ENCODE results near the gene HPSE2.

The HPSE2 gene

DNA sequence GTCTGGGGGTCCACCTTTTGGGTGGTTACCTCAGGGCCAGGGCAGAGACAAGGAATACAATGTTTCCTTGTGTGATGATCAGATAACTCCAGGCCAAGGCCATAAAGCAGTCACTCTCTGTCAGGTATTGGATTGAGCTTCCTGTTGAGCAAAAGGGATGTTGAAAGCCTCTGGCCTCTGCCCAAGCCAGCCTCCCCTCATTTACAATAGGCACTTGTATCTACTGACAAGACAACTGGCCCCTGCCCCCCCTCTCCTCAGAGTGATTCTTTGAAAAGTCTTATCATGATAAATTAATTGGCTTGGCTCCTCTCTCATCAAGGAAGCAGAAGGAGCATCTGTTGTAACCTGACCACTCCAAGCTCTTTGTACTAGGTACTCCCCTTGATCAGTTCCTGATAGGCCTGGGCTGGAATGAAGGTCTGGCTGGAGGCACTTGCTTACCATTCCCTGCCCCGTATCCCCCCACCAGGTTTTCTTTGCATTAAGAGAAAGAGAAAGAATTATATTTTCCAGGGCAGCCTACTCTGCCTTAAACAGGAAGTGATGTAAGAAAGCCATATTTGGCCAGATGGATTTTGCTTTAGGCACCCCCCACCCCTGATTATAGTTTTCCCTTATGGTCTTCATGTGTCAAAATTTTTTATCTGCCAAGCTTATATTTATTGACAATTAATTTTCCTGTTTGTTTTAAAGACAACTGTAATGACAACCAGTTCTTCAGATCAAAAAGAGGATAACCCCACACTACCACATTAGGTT is 746.8 kb downstream of the HPSE2 start:
- DNase-seq (ENCODE audit: insufficient read length, low spot score) (no peak), FAIRE-seq (no peak)

DNA sequence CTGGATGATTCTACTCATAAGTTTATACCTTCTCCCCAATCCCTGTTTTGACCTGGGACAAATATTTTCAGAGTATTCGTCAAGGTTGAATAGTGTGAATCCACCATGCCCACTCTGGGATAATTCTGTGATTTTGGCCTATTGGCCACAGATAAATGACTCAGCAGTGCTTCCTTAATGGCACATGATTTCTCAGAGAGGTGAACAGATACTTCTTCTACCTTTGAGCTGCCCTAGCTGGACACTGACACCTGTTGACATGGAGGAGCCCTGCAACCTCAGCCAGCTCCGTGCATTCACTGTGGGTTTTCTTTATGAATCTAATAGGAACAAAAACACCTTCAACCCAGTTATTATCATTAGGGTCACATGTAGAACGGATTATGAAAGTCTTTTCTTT is 748.0 kb downstream of the HPSE2 start:
- DNase-seq (ENCODE audit: insufficient read length, low spot score) (no peak), FAIRE-seq (no peak)
- no peak for TF ChIP-seq PAX5 (IDR thresholded peaks at IDR 0.05; ENCODE audit: insufficient read depth, low read length, severe bottlenecking)
- no peak for TF ChIP-seq TAF1 (IDR thresholded peaks at IDR 0.05; ENCODE audit: low read depth, low read length)
- TF ChIP-seq POLR2AphosphoS5 (IDR thresholded peaks at IDR 0.05; ENCODE audit: low read depth, low read length), result no peak
- no peak for TF ChIP-seq SPI1 (IDR thresholded peaks at IDR 0.05; ENCODE audit: low read depth, low read length)

More for the DNA sequence above, 746.8 kb downstream of the HPSE2 start:
- no peak for TF ChIP-seq POLR2A (IDR thresholded peaks at IDR 0.05; ENCODE audit: low read depth, low read length)
- no peak for TF ChIP-seq POU2F2 (IDR thresholded peaks at IDR 0.05; ENCODE audit: low read depth, low read length)

DNA sequence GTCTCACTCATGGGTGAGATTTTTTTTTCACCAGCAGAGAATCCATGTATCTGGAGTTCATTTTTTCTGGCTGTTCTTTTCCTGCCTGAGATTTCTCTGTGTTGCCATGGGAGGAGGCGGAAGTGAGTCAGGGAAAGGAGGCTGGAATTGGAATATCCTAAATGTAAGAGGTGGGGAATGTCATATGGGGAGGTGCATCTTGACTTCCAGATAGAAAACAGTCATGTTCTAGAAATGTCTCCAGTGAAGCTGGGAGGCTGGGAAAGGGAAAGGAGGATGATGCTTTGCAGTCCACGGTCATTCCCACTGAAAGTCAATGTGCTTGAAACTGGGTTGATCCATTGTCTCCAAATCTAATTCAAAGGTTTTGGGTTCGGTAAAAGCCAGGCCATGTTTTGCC is 749.2 kb downstream of the HPSE2 start:
- FAIRE-seq (no peak), DNase-seq (ENCODE audit: insufficient read length, low spot score) (no peak)
- no peak for TF ChIP-seq PAX5 (IDR thresholded peaks at IDR 0.05; ENCODE audit: insufficient read depth, low read length, severe bottlenecking)
- no peak for TF ChIP-seq POLR2A (IDR thresholded peaks at IDR 0.05; ENCODE audit: low read depth, low read length)
- TF ChIP-seq POLR2AphosphoS5 (IDR thresholded peaks at IDR 0.05; ENCODE audit: low read depth, low read length), result no peak
- no peak for TF ChIP-seq POU2F2 (IDR thresholded peaks at IDR 0.05; ENCODE audit: low read depth, low read length)
- no peak for TF ChIP-seq SPI1 (IDR thresholded peaks at IDR 0.05; ENCODE audit: low read depth, low read length)
- TF ChIP-seq TAF1 (IDR thresholded peaks at IDR 0.05; ENCODE audit: low read depth, low read length), result no peak

DNA sequence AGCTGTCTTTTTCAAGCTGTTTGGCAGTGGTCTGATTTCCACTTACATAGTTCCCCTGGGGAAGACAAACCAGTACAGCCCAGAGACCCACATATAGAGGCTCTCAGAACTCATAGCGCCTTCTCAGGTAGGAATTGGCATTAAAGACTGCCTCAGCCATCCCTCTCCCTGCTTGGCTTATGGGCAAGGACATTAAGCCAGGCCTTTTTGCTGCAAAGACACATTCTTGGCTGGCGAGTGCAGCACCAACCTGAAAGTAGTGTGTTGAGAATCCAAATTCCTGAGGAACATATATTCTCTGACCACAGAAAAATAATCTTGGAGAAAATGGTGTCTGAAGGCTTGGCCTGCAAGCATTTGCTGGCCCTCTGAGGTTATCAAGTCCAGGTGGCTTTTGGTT is 749.7 kb downstream of the HPSE2 start:
- FAIRE-seq, result no peak

DNA sequence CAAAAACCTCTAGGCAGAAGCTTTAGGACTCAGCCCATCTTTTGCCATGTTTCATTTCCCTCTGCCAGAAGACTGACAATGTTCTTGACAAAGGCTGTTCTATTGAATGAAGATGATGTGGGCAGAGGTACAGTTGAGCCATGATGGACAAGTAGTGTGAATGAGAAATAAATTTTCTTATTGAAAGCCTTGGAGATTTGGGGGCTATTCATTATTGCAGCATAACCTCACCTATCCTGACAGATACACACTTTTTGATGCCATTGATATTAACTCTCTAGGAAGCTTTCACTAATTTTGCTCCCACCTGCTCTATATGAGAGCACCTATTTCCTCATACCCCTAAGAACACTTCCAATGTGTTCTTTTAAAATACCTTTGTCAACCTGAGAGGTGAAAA is 752.0 kb downstream of the HPSE2 start:
- FAIRE-seq, result no peak
- TF ChIP-seq POU2F2 (IDR thresholded peaks at IDR 0.05; ENCODE audit: low read depth, low read length) (no peak), POLR2AphosphoS5 (IDR thresholded peaks at IDR 0.05; ENCODE audit: low read depth, low read length) (no peak), SPI1 (IDR thresholded peaks at IDR 0.05; ENCODE audit: low read depth, low read length) (no peak), PAX5 (IDR thresholded peaks at IDR 0.05; ENCODE audit: insufficient read depth, low read length, severe bottlenecking) (no peak), TAF1 (IDR thresholded peaks at IDR 0.05; ENCODE audit: low read depth, low read length) (no peak), POLR2A (IDR thresholded peaks at IDR 0.05; ENCODE audit: low read depth, low read length) (no peak)
- no peak for DNase-seq (ENCODE audit: insufficient read length, low spot score)

More for the DNA sequence above, 749.7 kb downstream of the HPSE2 start:
- TF ChIP-seq POLR2A (IDR thresholded peaks at IDR 0.05; ENCODE audit: low read depth, low read length) (no peak), POU2F2 (IDR thresholded peaks at IDR 0.05; ENCODE audit: low read depth, low read length) (no peak)
- no peak for DNase-seq (ENCODE audit: insufficient read length, low spot score)

DNA sequence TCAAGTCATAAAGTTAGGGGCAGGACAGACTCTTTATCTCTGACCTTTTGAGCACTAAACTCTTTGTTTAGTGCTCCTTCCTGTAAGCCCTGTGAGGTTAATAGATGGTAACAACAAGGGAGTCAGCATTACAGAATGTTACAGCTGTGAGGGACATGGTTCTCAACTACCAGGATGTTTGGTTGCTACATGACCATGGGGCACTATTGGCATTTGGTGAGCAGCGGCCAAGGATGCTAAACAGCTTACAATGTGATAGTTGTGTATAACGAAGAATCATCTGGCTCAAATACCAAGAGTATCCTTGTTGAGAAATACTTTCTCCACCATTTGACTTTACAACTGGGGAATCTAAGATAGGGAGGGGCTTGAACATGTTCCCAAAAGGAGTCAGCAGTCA is 753.6 kb downstream of the HPSE2 start:
- no peak for FAIRE-seq
- TF ChIP-seq POU2F2 (IDR thresholded peaks at IDR 0.05; ENCODE audit: low read depth, low read length) (no peak), POLR2AphosphoS5 (IDR thresholded peaks at IDR 0.05; ENCODE audit: low read depth, low read length) (no peak), POLR2A (IDR thresholded peaks at IDR 0.05; ENCODE audit: low read depth, low read length) (no peak)

DNA sequence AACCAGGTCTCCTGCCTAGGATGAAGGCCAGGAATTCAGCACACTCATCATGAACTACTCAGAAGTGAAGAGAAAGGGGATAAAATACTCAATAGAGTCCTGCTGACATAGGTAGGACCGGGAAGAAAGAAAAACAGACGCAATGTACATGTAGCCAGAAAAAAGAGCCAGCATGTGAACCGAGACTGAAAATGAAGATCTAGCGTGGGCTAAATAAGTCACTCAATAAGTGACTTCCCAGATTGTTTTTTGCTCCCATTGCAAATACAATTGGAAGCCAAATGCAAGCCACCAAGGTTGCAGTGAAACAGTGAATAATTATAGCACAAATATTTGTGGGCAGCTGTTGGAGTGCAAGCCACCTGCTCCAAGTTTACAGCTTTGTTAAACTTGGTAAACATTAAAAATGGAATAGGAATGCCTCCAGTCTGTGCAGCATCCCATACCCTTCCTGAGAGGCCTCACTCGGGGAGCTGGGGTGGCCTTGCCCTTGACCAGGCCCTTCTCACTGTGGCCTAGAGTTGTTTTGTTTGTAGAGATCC is 754.2 kb downstream of the HPSE2 start:
- FAIRE-seq (no peak), DNase-seq (ENCODE audit: insufficient read length, low spot score) (no peak)
- no peak for TF ChIP-seq SPI1 (IDR thresholded peaks at IDR 0.05; ENCODE audit: low read depth, low read length)
- TF ChIP-seq TAF1 (IDR thresholded peaks at IDR 0.05; ENCODE audit: low read depth, low read length), result no peak
- TF ChIP-seq POU2F2 (IDR thresholded peaks at IDR 0.05; ENCODE audit: low read depth, low read length), result no peak
- no peak for TF ChIP-seq POLR2AphosphoS5 (IDR thresholded peaks at IDR 0.05; ENCODE audit: low read depth, low read length)
- no peak for TF ChIP-seq PAX5 (IDR thresholded peaks at IDR 0.05; ENCODE audit: insufficient read depth, low read length, severe bottlenecking)
- TF ChIP-seq POLR2A (IDR thresholded peaks at IDR 0.05; ENCODE audit: low read depth, low read length), result no peak

More for the DNA sequence above, 753.6 kb downstream of the HPSE2 start:
- DNase-seq (ENCODE audit: insufficient read length, low spot score), result no peak

DNA sequence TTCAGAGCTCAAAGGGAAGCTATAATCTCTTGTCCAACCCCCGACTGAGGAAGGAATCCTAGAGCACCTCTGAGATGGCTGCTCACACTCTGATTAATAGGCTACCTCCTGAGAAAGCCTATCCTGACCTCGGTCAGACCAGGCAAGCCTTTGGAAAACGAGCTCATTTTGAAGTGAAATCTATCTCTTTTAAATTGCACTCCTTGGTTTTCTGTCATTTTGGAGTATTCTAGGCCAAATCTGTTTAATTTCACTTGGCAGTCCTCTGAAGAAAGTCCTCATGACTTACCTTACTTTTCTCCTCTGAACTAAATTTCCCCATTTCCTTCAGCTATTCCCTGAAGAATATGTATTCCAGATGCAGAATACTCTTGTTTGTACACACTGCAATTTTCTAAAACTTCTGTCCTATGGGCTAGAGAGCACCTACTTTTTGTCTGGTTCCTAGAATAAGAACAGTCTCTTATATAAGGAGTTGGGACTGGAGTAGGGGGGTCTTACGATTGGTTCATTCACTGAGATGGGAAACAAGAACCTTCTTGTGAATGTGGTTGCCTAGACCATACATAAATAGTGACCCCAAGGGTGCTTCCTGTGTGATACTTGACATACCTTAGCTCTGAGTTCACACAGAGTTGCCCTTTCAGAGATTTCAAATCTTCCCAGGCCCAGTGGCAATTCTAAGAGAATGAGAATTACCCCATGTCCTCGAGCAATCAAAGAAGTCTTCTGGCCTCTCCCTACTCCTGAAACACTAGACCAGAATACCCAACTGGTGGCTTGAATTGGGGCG is 757.0 kb downstream of the HPSE2 start:
- FAIRE-seq (no peak), DNase-seq (ENCODE audit: insufficient read length, low spot score) (no peak)
- TF ChIP-seq PAX5 (IDR thresholded peaks at IDR 0.05; ENCODE audit: insufficient read depth, low read length, severe bottlenecking) (no peak), POLR2AphosphoS5 (IDR thresholded peaks at IDR 0.05; ENCODE audit: low read depth, low read length) (no peak), POLR2A (IDR thresholded peaks at IDR 0.05; ENCODE audit: low read depth, low read length) (0 out of 2 replicates have a peak, but pooled peaks have one; percentile 6), POU2F2 (IDR thresholded peaks at IDR 0.05; ENCODE audit: low read depth, low read length) (no peak), SPI1 (IDR thresholded peaks at IDR 0.05; ENCODE audit: low read depth, low read length) (no peak), TAF1 (IDR thresholded peaks at IDR 0.05; ENCODE audit: low read depth, low read length) (no peak)

DNA sequence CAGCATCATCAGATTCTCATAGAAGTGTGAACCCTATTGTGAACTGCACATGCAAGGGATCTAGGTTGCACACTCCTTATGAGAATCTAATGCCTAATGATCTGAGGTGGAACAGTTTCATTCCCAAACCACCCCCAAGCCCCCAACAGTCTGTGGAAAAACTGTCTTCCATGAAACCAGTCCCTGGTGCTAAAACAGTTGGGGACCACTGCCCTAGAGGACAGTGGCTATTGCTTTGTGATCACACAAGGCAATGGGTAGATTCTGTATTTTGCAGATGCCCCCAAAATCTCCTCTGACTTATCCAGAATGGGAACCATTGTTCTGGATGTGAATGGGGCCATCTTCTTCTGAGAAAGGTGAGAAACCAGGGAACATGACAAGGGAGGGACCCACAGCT is 757.8 kb downstream of the HPSE2 start:
- DNase-seq (ENCODE audit: insufficient read length, low spot score) (no peak), FAIRE-seq (no peak)
- TF ChIP-seq POLR2A (IDR thresholded peaks at IDR 0.05; ENCODE audit: low read depth, low read length) (no peak; the same call in 1 of the 2 replicates), TAF1 (IDR thresholded peaks at IDR 0.05; ENCODE audit: low read depth, low read length) (no peak), PAX5 (IDR thresholded peaks at IDR 0.05; ENCODE audit: insufficient read depth, low read length, severe bottlenecking) (no peak), POU2F2 (IDR thresholded peaks at IDR 0.05; ENCODE audit: low read depth, low read length) (no peak), POLR2AphosphoS5 (IDR thresholded peaks at IDR 0.05; ENCODE audit: low read depth, low read length) (no peak), SPI1 (IDR thresholded peaks at IDR 0.05; ENCODE audit: low read depth, low read length) (no peak)

Measured in GM12891 (cell line).